Osteoblast (primary cell): Measurements from ENCODE around the gene RAB3D. TPM values are rescaled to one million over a fixed set of nuclear protein-coding genes. Genes with fewer than 3 reads are reported as not detected.
"Not testable (repeated sequence)": the region's sequence is repeated elsewhere in the genome, so short reads cannot be mapped to it uniquely, and the experiment has no call there.

Experiments
- DNase-seq: peaks from one replicate; pipeline ENCODE4 v3.0.0; 2011; ENCODE audit warnings: low spot score, mixed read lengths; ENCODE audit not compliant: insufficient read length; ENCODE audit errors: missing footprints
- H2AFZ ChIP-seq: 2 replicates; pipeline ENCODE4 v1.6.0; 2011; ENCODE audit warnings: mild to moderate bottlenecking, low read length
- H3K27ac ChIP-seq: 2 replicates; pipeline ENCODE4 v1.5.1; 2011; ENCODE audit warnings: mild to moderate bottlenecking, low read depth, low read length, moderate library complexity
- H3K27me3 ChIP-seq: 2 replicates; pipeline ENCODE4 v1.6.0; 2012; ENCODE audit warnings: mild to moderate bottlenecking, control low read depth, inconsistent platforms, low read length, moderate library complexity; ENCODE audit not compliant: insufficient read depth
- H3K36me3 ChIP-seq: 2 replicates; pipeline ENCODE4 v1.5.1; 2011; ENCODE audit warnings: mild to moderate bottlenecking, low read length, control low read depth, moderate library complexity; ENCODE audit not compliant: insufficient read depth
- H3K4me1 ChIP-seq: 2 replicates; pipeline ENCODE4 v1.5.1; 2011; ENCODE audit warnings: mild to moderate bottlenecking, low read length, control low read depth, moderate library complexity; ENCODE audit not compliant: insufficient read depth
- H3K4me2 ChIP-seq: 2 replicates; pipeline ENCODE4 v1.6.0; 2011; ENCODE audit warnings: mild to moderate bottlenecking, low read length; ENCODE audit not compliant: insufficient read depth
- H3K4me3 ChIP-seq: fragments of 200-600 bp; sonication (generic); 3 replicates; pipeline ENCODE4 v1.5.1; 2012; ENCODE audit warnings: mild to moderate bottlenecking, low read length, inconsistent platforms; ENCODE audit not compliant: insufficient read depth
- H3K79me2 ChIP-seq: 2 replicates; pipeline ENCODE4 v1.6.0; 2012; ENCODE audit warnings: mild to moderate bottlenecking, low read length, control low read depth, inconsistent platforms; ENCODE audit not compliant: insufficient read depth
- H3K9me3 ChIP-seq: 2 replicates; pipeline ENCODE4 v1.5.1; 2011; ENCODE audit warnings: low read depth, low read length, control low read depth
- H4K20me1 ChIP-seq: 2 replicates; pipeline ENCODE4 v1.6.0; 2012; ENCODE audit warnings: mild to moderate bottlenecking, low read length, control low read depth; ENCODE audit not compliant: insufficient read depth
- CTCF ChIP-seq: IDR thresholded peaks from 2 replicates; pipeline ENCODE4 v1.5.1; 2011; ENCODE audit warnings: mild to moderate bottlenecking, low read depth, low read length, moderate library complexity; ENCODE audit errors: extremely low read depth
- total RNA-seq: library from RNA; depleted of rRNA; stranded (reverse); fragments of >200 nt; gene quantifications from 2 replicates; pipeline ENCODE4 v1.2.3, GENCODE V29; 2012

The RAB3D gene
- total RNA-seq, 1 donor: 3.3 TPM

GRCh38 chr19:11321191-11322126, 18.0 kb downstream of the RAB3D start:
- no peak overlapping the region for H2AFZ ChIP-seq
- H3K27me3 ChIP-seq: no peaks in the 10 kb centered on the region
- H3K4me3 ChIP-seq: no peak overlapping the region
- no peak for DNase-seq
- no peak overlapping the region for H3K4me2 ChIP-seq
- H4K20me1 ChIP-seq: no peaks in the 10 kb centered on the region
- no peak for TF ChIP-seq CTCF
- no peaks in the 10 kb centered on the region for H3K36me3 ChIP-seq
- H3K9me3 ChIP-seq: no peaks in the 10 kb centered on the region
- H3K27ac ChIP-seq: no peak overlapping the region
- peaks cover 14% of the 10 kb centered on the region for H3K4me1 ChIP-seq
- H3K79me2 ChIP-seq: no peaks in the 10 kb centered on the region

GRCh38 chr19:11320278-11320995, 19.0 kb downstream of the RAB3D start:
- not testable (repeated sequence) for H3K27me3 ChIP-seq, H3K36me3 ChIP-seq, H3K4me2 ChIP-seq, H2AFZ ChIP-seq, H3K9me3 ChIP-seq, H4K20me1 ChIP-seq, H3K4me3 ChIP-seq, H3K27ac ChIP-seq, H3K79me2 ChIP-seq, DNase-seq
- peaks cover 14% of the 10 kb centered on the region for H3K4me1 ChIP-seq

GRCh38 chr19:11306337-11306736, 33.1 kb downstream of the RAB3D start:
- Histone ChIP-seq H2AFZ (no peak overlapping the region), H3K79me2 (no peaks in the 10 kb centered on the region), H3K36me3 (no peaks in the 10 kb centered on the region), H3K4me1 (no peaks in the 10 kb centered on the region), H4K20me1 (no peaks in the 10 kb centered on the region), H3K27ac (no peak overlapping the region), H3K4me3 (no peak overlapping the region), H3K9me3 (no peaks in the 10 kb centered on the region), H3K27me3 (no peaks in the 10 kb centered on the region), H3K4me2 (no peak overlapping the region)
- DNase-seq: no peak
- TF ChIP-seq CTCF: no peak

- no peaks in the 10 kb centered on the region for H3K4me1 ChIP-seq
- no peak for DNase-seq
Observed at GRCh38 chr19:11304936-11305335, 34.5 kb downstream of the RAB3D start.

More at GRCh38 chr19:11304936-11305335, 34.5 kb downstream of the RAB3D start:
- no peak overlapping the region for H3K27ac ChIP-seq
- peaks cover 2% of the 10 kb centered on the region for H3K27me3 ChIP-seq
- TF ChIP-seq CTCF: no peak
- no peak overlapping the region for H3K4me3 ChIP-seq
- no peaks in the 10 kb centered on the region for H3K36me3 ChIP-seq
- no peak overlapping the region for H3K4me2 ChIP-seq
- H3K79me2 ChIP-seq: no peaks in the 10 kb centered on the region
- H3K9me3 ChIP-seq: no peaks in the 10 kb centered on the region
- no peaks in the 10 kb centered on the region for H4K20me1 ChIP-seq
- no peak overlapping the region for H2AFZ ChIP-seq
